Omental fat pad (tissue), 4 donors: ENCODE results near the gene INPP4A. TPM values are rescaled to one million over a fixed set of nuclear protein-coding genes. Genes with fewer than 3 reads are reported as not detected.

ENCODE experiments used
- ATAC-seq: fragments of 150-250 bp; one replicate; pipeline ENCODE4 v1.9.1; 2016; ENCODE audit warnings: mild to moderate bottlenecking, moderate library complexity; ENCODE audit not compliant: low FRiP score
- DNase-seq: peaks from one replicate; pipeline ENCODE4 v3.0.0-alpha.2; 2019; ENCODE audit warnings: low spot score
- total RNA-seq, 4 donors: library from RNA; depleted of rRNA; stranded (reverse); fragments of >200 nt; gene quantifications; one replicate each; pipeline ENCODE4 v1.1.0, GENCODE V29; 2016
- TF ChIP-seq, protein P1 (sequence below), 3 donors: fragments of 450-650 bp; IDR thresholded peaks; one replicate each; pipeline ENCODE4 v1.5.1; 2016 to 2017; ENCODE audit warnings: antibody characterized with exemption in 3 of 3, mild to moderate bottlenecking in 3 of 3, moderate library complexity in 2 of 3

Gene INPP4A
- total RNA-seq, 4 donors from 2014 or later = 19.6 to 32.2 (median 28.0) TPM

DNA sequence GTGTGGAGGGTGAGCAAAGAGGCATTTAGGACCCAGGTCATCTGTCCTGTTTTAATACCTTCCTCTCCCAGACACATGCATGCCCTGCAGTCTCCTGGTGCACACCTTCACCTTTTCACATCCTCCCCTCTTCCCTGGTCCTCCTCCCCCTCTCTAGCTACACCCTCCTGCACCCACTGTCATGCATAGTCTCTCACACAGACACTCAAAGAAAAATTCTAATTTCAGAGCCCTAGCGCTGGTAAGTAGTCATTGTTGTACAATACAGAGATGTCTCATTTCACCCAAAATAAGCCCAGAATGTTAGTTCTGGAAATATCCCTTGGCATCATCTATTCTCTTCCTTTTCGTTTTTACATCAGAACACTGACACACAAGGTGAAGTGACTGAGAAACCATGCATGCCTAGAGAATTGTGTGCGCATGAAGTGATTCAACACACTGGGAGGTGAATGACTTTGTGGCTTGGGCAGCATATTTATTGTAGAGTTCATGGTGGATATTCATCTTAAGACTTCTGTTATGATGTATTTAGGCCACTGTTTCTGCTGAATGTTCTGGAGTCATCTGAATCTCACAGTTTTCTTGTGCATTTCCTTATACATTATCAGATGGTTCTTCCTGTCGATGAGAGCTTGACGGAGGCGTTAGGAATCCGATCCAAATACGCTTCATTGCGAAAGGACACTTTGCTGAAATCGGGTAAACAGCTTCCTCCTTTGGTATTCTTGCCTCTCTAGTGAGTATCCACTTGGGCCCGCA lies 93.8 kb downstream of the INPP4A start:
- TF ChIP-seq, protein P1, sequence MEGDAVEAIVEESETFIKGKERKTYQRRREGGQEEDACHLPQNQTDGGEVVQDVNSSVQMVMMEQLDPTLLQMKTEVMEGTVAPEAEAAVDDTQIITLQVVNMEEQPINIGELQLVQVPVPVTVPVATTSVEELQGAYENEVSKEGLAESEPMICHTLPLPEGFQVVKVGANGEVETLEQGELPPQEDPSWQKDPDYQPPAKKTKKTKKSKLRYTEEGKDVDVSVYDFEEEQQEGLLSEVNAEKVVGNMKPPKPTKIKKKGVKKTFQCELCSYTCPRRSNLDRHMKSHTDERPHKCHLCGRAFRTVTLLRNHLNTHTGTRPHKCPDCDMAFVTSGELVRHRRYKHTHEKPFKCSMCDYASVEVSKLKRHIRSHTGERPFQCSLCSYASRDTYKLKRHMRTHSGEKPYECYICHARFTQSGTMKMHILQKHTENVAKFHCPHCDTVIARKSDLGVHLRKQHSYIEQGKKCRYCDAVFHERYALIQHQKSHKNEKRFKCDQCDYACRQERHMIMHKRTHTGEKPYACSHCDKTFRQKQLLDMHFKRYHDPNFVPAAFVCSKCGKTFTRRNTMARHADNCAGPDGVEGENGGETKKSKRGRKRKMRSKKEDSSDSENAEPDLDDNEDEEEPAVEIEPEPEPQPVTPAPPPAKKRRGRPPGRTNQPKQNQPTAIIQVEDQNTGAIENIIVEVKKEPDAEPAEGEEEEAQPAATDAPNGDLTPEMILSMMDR (IDR thresholded peaks at IDR 0.05) = no peak
- ATAC-seq (no peak), DNase-seq (no peak)

DNA sequence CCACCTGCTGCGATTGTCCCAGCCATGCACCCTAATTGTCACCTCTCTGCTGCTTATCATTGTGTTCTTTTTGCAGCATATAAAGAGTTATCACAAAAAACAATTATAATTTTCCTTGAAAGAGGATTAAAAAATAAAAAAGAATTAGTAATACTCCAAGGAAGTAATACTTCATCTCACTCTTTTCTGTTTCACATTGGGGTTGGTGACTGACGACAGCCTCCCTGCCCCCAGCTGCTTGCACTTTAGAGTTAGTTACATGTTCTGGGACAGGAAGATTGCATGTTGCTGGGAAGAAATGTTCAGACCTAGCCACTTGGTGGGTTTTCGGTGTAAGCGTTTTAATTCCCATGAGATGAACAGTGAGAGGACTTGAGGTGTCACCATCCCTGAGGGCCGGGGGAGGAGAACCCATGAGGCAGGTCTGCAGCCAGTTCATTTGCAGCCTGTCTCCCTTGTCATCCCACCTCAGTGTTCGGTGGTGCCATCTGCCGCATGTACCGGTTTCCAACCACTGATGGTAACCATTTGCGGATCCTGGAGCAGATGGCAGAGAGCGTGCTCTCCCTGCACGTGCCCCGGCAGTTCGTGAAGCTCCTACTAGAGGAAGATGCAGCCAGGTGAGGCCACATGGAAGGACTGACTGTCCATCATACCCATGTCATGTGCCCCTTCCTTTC lies 94.5 kb downstream of the INPP4A start:
- TF ChIP-seq, protein P1 (IDR thresholded peaks at IDR 0.05) = no peak
- ATAC-seq (no peak), DNase-seq (no peak)

DNA sequence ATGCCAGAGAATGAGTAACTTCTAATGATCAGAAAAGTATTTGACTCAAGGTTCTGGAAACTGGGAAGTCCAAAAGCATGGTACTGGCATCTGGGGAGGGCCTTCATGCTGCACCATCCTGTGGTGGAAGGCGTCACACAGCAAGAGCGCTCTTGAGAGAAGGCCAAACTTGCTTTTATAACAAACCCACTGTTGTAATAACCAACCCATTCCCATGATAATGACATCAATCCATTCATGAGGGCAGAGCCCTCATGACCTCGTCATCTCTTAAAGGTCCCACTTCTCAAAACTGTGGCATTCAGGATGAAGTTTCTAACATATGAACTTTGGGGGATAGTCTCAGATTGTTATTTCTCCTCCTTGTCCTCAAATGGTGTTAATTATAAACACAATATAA lies 95.9 kb downstream of the INPP4A start:
- DNase-seq = no peak
- TF ChIP-seq, protein P1 (IDR thresholded peaks at IDR 0.05) = no peak
- ATAC-seq = no peak

DNA sequence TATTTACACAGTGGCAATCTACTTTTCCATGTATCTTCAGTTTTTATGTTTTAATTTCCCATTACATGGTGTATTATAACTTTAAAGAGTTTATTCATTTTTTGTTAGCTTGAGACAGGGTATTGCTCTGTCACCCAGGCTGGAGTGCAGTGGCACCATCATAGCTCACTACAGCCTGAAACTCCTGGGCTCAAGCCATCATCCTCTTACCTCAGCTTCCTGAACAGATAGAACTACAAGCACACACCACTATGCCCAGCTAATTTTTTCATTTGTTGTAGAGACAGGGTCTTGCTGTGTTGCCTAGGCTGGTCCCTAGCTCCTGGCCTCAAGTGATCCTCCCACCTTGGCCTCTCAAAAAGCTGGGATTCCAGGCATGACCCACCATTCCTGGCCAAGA lies 96.8 kb downstream of the INPP4A start:
- TF ChIP-seq, protein P1 (IDR thresholded peaks at IDR 0.05) = no peak
- DNase-seq (no peak), ATAC-seq (no peak)

DNA sequence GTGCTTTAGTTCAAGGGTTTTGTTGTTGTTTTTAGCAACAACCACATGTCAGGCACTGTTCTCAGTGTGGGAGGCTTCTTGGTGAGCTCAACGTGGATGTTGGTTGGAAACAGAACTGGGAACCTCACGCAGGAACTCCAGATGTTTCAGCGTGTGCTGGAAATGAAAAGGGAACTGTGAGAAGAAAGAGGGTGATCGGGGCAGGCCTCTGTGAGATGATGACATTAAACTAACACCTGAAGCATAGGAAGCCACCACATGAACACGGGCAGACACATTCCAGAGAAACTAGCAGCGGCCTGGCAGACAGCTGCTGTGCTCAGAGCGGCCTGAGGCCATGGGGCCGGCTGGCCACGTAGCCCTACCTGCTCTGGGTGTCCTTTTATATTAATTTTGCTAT lies 97.2 kb downstream of the INPP4A start:
- TF ChIP-seq, protein P1 (IDR thresholded peaks at IDR 0.05) = no peak
- DNase-seq (no peak), ATAC-seq (no peak)

DNA sequence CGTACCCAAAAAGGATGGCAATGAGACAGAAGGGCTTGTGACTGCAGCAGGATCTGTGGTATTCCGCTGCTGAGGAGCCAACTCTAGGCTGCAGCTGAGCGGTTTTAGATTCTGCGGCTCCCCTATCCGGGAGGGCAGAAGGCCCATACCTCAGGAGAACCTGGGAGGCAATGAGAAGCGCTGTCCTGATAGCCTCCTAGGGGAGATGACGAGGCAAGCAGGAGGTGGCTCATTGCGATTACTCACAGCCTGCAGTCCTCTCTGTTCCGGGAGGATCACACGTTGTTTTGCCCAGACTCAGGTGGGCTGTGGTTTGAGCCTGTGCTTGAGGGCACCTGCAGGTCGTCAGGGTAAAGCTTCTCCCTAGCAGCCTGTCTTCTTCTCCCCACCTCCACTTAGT lies 98.6 kb downstream of the INPP4A start:
- DNase-seq (no peak), ATAC-seq (no peak)
- TF ChIP-seq, protein P1 (IDR thresholded peaks at IDR 0.05) = no peak

DNA sequence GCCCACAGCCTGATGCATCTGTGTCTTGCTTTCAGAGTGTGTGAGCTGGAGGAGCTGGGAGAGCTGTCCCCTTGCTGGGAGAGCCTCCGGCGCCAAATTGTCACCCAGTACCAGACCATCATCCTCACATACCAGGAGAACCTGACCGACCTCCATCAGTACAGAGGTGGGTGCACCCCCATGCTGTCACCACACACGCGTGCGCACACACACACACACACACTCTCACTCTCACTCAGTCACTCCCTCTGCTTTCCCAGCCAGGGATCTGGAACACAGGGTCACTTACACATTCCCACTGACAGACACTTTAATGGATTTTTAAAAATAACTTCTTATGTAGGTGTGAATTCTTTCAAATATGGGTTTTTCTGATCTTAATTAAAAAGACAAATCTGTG lies 99.2 kb downstream of the INPP4A start:
- TF ChIP-seq, protein P1 (IDR thresholded peaks at IDR 0.05) = no peak
- DNase-seq = no peak
- no peak for ATAC-seq
